ENCODE data around the gene PPIL1.
"Not testable (repeated sequence)": the region's sequence is repeated elsewhere in the genome, so short reads cannot be mapped to it uniquely, and the experiment has no call there.

PPIL1 gene

DNA sequence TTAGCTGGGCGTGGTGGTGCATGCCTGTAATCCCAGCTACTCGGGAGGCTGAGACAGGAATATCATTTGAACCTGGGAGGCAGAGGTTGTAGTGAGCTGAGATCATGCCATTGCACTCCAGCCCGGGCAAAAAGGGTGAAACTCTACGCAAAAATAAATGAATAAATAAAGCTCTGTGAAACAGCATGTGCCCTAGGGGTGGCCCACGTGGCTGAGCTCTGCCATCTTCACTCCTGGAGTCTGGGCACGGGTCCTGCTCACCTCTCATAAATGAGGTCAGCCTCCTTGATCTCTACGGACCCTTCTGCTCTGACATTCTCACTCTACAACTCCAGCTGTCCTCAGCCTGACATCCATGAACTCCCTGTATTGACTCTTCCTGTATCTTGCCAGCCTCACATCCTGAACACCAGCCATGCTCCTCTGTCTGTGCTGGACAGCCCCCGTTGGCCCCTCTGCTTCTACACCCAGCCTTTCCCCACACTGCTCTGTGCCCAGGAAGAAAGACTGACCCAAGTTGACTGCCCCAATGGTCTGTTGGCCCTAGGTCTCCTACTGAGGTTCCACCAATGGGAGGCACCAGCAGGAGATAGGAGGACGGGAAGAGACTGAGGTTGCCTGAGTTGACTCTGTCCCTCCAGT is 57.3 kb downstream of the PPIL1 start:
- DNase-seq (ENCODE audit: low spot score): no peak

DNA sequence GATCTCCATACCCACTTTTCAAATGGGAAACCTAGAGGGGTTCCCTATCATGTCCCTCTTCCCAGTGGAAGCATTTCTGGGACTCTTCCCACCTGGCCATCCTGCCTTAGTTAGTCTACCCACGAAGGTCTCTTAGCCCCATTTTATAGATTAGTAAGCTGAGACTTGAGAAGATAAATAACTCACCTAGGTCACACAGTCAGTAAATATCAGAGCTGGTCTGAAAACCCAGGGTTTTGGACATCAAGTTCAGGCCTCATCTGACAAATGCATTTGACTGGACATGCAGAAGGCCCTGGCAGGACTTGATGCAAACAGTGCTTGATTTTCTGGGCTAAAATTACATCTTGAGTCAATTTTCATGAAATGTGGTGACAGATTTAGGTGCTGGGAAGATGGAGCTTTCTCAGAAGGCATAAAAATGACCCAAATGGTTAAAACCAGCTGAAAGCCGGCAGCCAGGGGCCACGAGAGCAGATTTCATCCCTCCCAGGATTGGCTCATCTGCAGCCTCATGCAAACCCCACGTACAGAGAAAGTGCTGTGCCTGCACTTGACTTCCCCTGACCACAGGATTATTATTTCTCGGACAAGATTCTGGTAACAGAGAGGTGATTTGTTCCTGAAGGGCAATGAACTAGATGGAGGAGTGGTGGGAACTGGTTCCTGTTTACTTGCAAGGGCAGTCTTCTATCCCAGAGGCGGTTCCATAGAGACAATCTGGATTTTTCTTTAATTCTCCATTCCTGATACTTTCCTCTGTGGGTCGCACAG is 58.5 kb downstream of the PPIL1 start:
- DNase-seq (ENCODE audit: low spot score): no peak

DNA sequence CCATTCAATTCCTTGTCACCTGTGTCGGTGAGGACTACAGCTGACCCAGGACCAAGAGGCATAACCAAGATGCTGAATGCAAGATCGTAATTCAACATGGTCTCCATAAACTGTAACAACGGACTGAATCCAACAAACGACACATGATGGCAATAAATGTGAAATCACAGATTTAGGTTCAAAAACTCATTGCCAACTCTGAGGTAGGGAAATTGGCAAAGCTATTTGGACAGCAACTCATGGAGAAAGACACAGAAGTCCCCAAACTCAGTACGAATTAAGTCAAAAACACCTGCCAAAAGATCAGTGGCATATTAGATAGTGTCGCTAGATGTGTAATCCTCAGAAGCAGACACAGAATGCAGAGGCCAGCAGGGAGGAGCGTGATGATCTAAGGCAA is 60.4 kb downstream of the PPIL1 start:
- no peak for DNase-seq (ENCODE audit: low spot score)

DNA sequence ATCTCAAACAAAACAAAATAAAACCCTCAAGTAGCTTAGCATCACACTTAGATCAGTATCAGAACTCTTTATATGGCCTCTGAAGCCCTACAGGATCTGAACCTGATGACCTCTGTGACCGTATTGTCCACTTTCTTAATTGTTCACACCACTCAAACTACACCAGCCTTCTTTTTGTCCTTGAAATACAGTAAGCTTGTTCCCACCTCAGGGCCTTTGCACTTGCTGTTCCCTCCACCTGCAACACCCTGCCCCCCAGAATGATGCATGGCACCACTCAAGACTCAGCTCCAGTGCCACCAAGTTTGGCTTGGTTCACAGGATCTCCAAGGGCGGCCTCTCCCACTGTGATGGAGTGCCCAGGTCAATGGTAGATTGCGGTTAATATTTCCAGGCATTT is 61.1 kb downstream of the PPIL1 start:
- DNase-seq (ENCODE audit: low spot score): no peak

DNA sequence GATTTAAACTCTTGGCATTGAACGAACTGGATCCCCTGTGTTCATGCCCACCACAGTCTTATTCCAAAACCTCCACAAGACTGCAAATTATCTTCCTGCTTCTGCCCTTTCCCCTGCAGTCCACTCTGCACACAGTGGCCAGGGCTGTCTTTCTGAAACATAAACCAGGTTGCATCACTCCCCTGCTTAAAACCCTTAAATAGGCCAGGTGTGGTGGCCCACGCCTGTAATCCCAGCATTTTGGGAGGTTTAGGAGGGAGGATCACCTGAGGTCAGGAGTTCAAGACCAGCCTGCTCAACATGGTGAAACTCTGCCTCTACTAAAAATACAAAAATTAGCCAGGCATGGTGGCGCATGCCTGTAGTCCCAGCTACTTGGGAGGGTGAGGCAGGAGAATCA is 61.6 kb downstream of the PPIL1 start:
- not testable (repeated sequence) for DNase-seq (ENCODE audit: low spot score)

DNA sequence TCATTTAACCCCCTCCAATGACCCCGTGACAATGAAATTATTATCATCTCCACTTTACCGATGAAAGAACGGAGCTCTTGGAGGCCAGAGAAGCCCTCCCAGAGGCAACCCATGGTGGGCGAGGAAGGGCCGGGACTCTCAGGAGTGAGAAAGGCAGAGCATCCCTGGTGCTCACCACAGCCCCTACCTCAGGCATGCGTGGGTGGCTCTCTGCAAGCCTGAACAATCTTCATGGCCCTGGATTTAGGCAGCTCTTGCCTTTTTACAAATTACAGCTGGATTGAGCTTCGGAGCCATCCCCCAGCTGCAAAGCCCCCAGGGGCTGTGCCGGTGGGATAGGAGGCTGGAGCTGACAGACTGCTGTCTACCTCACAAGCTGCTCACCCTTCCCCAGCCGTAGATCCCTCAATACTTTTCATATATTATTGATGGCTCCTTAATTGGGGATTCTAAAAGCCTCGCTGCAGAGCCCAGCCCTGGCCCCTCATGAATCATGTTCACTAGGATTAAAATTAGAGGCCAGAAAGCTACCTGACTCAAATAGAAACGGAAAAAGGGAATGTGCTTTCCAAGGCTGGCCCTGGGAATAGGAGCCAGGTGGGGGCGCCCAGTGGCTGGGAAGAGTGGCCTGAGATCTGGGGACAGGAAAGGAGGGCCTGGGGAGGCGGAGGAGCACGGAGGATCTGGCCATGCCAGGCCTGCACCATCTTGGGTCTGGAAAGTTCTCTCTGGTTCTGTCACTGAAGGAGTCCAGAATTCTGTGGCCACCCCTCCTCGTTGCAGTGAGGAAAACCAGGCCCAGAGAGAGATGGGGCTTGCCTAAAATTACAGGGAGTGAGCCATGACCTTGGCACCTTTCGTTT is 64.4 kb downstream of the PPIL1 start:
- DNase-seq (ENCODE audit: low spot score): no peak

DNA sequence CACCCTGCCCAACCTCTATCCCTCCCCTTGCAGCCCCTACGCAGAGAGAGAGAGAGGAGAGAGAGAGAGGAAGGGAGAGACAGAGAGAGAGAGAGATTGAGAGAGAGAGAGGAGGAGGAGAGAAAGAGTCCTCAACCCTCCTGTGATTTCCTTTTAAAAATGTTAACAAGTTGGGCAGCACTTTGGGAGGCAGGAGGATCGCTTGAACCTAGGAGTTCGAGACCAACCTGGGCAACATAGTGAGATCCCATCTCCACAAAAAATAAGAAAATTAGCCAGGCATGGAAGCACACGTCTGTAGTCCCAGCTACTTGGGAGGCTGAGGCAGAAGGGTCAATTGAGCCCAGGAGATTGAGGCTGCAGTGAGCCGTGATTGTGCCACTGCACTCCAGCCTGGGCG is 65.4 kb downstream of the PPIL1 start:
- DNase-seq (ENCODE audit: low spot score): no peak

DNA sequence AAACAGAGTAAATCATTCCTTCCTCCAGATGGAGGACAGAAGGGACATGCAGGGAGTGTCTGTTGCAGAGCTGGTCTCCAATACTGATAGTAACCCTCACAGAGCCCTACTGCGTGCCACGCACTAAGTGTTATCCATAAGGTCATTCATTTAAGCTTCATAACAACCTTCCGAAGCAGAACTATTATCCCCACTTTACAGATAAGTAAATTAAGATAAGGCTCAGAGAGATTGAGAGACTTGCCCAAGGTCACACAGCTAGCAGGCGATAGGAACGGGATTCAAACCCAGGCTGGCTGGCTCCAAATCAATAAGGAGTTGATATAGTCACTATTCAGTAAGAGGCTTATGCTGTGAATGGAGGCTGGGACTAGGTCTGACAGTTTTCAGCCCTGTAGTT is 66.0 kb downstream of the PPIL1 start:
- DNase-seq (ENCODE audit: low spot score): no peak

DNA sequence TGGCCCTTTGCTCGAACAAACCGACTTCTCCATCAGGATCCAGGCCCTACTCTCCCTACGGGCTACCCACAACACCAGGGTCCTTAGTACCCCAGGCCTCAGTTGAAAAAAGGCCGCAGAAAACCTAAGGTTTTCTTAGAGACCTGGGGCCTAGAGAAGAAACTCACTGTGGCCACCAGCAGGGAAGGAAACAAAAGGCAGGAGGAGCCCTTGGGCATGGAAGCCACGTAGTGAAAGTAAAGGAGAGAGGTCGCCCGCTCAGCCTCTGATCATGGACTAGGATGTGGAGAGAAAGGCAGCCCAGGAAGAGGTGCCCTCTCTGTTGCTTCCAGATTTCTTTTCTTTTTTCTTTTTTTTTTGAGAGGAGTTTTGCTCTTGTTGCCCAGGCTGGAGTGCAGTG is 66.9 kb downstream of the PPIL1 start:
- DNase-seq (ENCODE audit: low spot score): no peak

DNA sequence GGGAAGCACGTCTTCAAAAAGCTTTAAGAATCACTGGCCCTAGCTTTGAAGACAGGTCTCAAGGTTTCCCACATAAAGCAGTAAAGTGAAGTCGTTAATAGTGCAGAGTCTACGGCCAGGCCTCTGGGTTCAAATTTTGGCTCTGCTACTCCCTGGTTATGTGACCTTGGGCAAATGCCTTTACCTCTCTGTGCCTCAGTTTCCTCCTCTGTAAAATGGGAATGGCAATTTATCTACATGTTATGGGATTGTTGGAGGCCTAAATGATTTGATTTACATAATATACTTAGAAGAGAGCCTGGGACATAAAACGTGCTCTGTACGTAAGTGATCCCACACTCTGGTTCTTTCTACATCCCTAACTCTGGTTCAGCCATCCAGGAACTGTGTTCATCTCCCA is 67.5 kb downstream of the PPIL1 start:
- DNase-seq (ENCODE audit: low spot score): no peak

DNA sequence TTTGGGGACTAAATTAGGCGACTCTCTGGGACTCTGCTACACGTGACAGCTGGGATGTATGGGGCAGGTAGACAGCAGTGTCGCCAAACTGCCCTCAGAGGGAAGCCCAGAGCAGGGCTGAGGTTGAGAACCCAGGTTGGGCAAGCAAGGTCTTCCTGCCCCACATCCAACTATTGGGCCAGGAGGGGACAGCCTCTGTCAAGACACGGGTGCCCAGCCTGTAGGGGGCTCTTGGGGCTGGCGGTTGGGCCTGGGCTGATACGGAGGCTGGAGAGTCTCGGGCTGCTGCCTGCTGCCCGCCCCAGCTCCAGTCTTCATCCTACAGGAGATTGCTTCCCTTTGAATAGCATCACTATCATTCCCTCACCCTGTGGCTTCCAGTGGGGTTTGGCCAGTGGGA is 68.7 kb downstream of the PPIL1 start:
- DNase-seq (ENCODE audit: low spot score): no peak

DNA sequence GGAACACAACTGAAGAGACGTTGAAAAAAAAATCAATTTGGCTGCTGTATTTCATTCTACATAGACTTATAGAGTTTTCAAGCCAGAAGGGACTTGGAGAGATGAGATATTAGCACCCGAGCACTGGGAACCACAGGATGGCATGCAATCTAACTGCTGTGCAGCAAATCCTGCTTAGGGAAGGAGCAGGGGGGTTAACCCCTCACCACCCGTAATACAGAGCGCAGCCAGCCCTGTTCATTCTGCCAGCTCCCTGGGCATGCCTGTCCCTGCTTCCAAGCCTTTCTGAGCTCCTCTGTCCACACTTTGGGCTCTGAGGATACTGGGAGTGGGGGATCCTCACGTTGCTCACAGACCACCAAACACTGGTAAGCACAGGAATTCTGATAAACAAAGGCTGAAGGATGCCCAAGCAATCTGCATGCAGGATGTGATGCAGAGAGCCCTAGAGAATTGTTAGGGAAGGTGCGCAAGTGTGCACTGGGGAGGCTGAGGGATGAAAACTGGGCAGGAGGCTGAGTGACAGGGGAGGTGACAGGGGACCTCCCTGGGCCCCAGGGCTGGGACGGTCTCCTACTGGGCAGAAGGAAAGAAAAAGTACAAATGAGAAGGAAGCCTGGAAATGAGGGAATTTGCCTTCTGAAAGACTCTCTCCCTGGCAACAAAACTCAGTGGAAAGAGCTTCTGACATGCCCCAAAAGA is 69.4 kb downstream of the PPIL1 start:
- DNase-seq (ENCODE audit: low spot score): no peak
